Astrocyte (in vitro differentiated cells and primary cell): ENCODE data around the gene ALK. TPM values are rescaled to one million over a fixed set of nuclear protein-coding genes. Genes with fewer than 3 reads are reported as not detected.

ENCODE experiments used
- DNase-seq: peaks from one replicate; pipeline ENCODE4 v3.0.0-alpha.2; 2010; ENCODE audit warnings: low read depth
- FAIRE-seq: peaks from 2 replicates; lab custom pipeline; 2011; peaks lifted over from hg19 to GRCh38; lab: Jason Lieb, UNC
- H2AFZ ChIP-seq: 2 replicates; pipeline ENCODE4 v1.6.0; 2012; ENCODE audit warnings: low read depth, low read length, inconsistent platforms
- H3K27ac ChIP-seq: 2 replicates; pipeline ENCODE4 v1.5.1; 2011; ENCODE audit warnings: low read depth, low read length, inconsistent platforms
- H3K27me3 ChIP-seq: 2 replicates; pipeline ENCODE4 v1.6.0; 2011; ENCODE audit warnings: low read length, inconsistent platforms; ENCODE audit not compliant: insufficient read depth
- H3K36me3 ChIP-seq: 2 replicates; pipeline ENCODE4 v1.5.1; 2011; ENCODE audit warnings: low read length, inconsistent platforms; ENCODE audit not compliant: insufficient read depth
- H3K4me1 ChIP-seq: 2 replicates; pipeline ENCODE4 v1.5.1; 2011; ENCODE audit warnings: low read length, inconsistent platforms; ENCODE audit not compliant: insufficient read depth
- H3K4me2 ChIP-seq: 2 replicates; pipeline ENCODE4 v1.6.0; 2012; ENCODE audit warnings: low read length, inconsistent platforms
- H3K4me3 ChIP-seq: 2 replicates; pipeline ENCODE4 v1.5.1; 2011; ENCODE audit warnings: low read depth, mild to moderate bottlenecking, low read length, inconsistent platforms; ENCODE audit not compliant: insufficient read depth
- H3K79me2 ChIP-seq: 2 replicates; pipeline ENCODE4 v1.6.0; 2012; ENCODE audit warnings: mild to moderate bottlenecking, low read length, inconsistent platforms; ENCODE audit not compliant: insufficient read depth
- H3K9ac ChIP-seq: 2 replicates; pipeline ENCODE4 v1.6.0; 2012; ENCODE audit warnings: mild to moderate bottlenecking, low read length, inconsistent platforms
- H3K9me3 ChIP-seq: 2 replicates; pipeline ENCODE4 v1.5.1; 2012; ENCODE audit warnings: low read depth, mild to moderate bottlenecking, low read length, inconsistent platforms; ENCODE audit not compliant: insufficient read depth
- H4K20me1 ChIP-seq: 2 replicates; pipeline ENCODE4 v1.6.0; 2012; ENCODE audit warnings: low read length, inconsistent platforms; ENCODE audit not compliant: insufficient read depth
- H3K27ac Mint-ChIP-seq: one replicate; pipeline ENCODE4 v1.8.0; 2021; ENCODE audit warnings: mild to moderate bottlenecking, mixed read lengths; ENCODE audit not compliant: unreplicated experiment
- H3K27me3 Mint-ChIP-seq: one replicate; pipeline ENCODE4 v1.8.0; 2021; ENCODE audit warnings: low read depth, mixed read lengths; ENCODE audit not compliant: unreplicated experiment
- H3K36me3 Mint-ChIP-seq: one replicate; pipeline ENCODE4 v1.8.0; 2021; ENCODE audit warnings: low read depth, mixed read lengths; ENCODE audit not compliant: unreplicated experiment
- H3K4me1 Mint-ChIP-seq: one replicate; pipeline ENCODE4 v1.8.0; 2021; ENCODE audit warnings: low read depth, mixed read lengths; ENCODE audit not compliant: unreplicated experiment
- H3K4me3 Mint-ChIP-seq: one replicate; pipeline ENCODE4 v1.8.0; 2021; ENCODE audit warnings: mild to moderate bottlenecking, moderate library complexity, mixed read lengths; ENCODE audit not compliant: unreplicated experiment
- H3K9me3 Mint-ChIP-seq: one replicate; pipeline ENCODE4 v1.8.0; 2021; ENCODE audit warnings: mild to moderate bottlenecking, mixed read lengths; ENCODE audit not compliant: unreplicated experiment
- EZH2 ChIP-seq: IDR thresholded peaks from 2 replicates; pipeline ENCODE4 v1.6.1; 2012; ENCODE audit warnings: mild to moderate bottlenecking, low read length, inconsistent platforms; ENCODE audit not compliant: insufficient read depth
- total RNA-seq: library from RNA; stranded (reverse); gene quantifications from 2 replicates; pipeline ENCODE4 v1.2.1, GENCODE V29; 2021
- TF ChIP-seq, protein P1 (sequence below): IDR thresholded peaks from 2 replicates; pipeline ENCODE4 v1.5.1; 2011; ENCODE audit warnings: low read depth, mild to moderate bottlenecking, inconsistent platforms, low read length, moderate library complexity; ENCODE audit not compliant: insufficient read depth

The ALK gene
- total RNA-seq, 1 donor from 2014 or later = 0.16 TPM

- H3K9ac ChIP-seq = no peak overlapping the region
- TF ChIP-seq, protein P1, sequence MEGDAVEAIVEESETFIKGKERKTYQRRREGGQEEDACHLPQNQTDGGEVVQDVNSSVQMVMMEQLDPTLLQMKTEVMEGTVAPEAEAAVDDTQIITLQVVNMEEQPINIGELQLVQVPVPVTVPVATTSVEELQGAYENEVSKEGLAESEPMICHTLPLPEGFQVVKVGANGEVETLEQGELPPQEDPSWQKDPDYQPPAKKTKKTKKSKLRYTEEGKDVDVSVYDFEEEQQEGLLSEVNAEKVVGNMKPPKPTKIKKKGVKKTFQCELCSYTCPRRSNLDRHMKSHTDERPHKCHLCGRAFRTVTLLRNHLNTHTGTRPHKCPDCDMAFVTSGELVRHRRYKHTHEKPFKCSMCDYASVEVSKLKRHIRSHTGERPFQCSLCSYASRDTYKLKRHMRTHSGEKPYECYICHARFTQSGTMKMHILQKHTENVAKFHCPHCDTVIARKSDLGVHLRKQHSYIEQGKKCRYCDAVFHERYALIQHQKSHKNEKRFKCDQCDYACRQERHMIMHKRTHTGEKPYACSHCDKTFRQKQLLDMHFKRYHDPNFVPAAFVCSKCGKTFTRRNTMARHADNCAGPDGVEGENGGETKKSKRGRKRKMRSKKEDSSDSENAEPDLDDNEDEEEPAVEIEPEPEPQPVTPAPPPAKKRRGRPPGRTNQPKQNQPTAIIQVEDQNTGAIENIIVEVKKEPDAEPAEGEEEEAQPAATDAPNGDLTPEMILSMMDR = no peak
- no peak for TF ChIP-seq EZH2
- no peaks in the 10 kb centered on the region for H3K9me3 ChIP-seq
- Mint-ChIP-seq H3K4me3 (no peak overlapping the region), H3K27ac (no peak overlapping the region), H3K36me3 (no peaks in the 10 kb centered on the region), H3K4me1 (peaks cover 9% of the 10 kb centered on the region), H3K27me3 (peaks cover 2% of the 10 kb centered on the region), H3K9me3 (no peaks in the 10 kb centered on the region)
- FAIRE-seq (no peak), DNase-seq (no peak)
- H3K27me3 ChIP-seq = no peaks in the 10 kb centered on the region
- no peaks in the 10 kb centered on the region for H4K20me1 ChIP-seq
- H3K4me2 ChIP-seq = no peak overlapping the region
- H3K4me3 ChIP-seq = no peak overlapping the region
- H2AFZ ChIP-seq = no peak overlapping the region
- no peaks in the 10 kb centered on the region for H3K4me1 ChIP-seq
- no peak overlapping the region for H3K27ac ChIP-seq
- no peaks in the 10 kb centered on the region for H3K79me2 ChIP-seq
- H3K36me3 ChIP-seq = no peaks in the 10 kb centered on the region
These were observed 487.5 kb downstream of the ALK start for GRCh38 chr2:29433920-29434319.

- no peaks in the 10 kb centered on the region for H3K79me2 ChIP-seq
- H2AFZ ChIP-seq = no peak overlapping the region
- H3K27me3 Mint-ChIP-seq = peaks cover 2% of the 10 kb centered on the region
- no peaks in the 10 kb centered on the region for H3K9me3 ChIP-seq
- H3K4me2 ChIP-seq = no peak overlapping the region
- H3K9me3 Mint-ChIP-seq = no peaks in the 10 kb centered on the region
- peaks cover 9% of the 10 kb centered on the region for H3K4me1 Mint-ChIP-seq
- no peak overlapping the region for H3K4me3 ChIP-seq
- no peaks in the 10 kb centered on the region for H3K27me3 ChIP-seq
- H3K36me3 Mint-ChIP-seq = no peaks in the 10 kb centered on the region
- H3K27ac Mint-ChIP-seq = no peak overlapping the region
- DNase-seq (no peak), FAIRE-seq (no peak)
- H3K27ac ChIP-seq = no peak overlapping the region
- TF ChIP-seq, protein P1 = no peak
- no peak for TF ChIP-seq EZH2
- H3K4me3 Mint-ChIP-seq = no peak overlapping the region
- H3K4me1 ChIP-seq = no peaks in the 10 kb centered on the region
- H3K9ac ChIP-seq = no peak overlapping the region
- H3K36me3 ChIP-seq = no peaks in the 10 kb centered on the region
- no peaks in the 10 kb centered on the region for H4K20me1 ChIP-seq
These were observed 488.3 kb downstream of the ALK start for GRCh38 chr2:29433128-29433527.

GRCh38 chr2:29431485-29431884 is 489.9 kb downstream of the ALK start:
- no peak overlapping the region for H3K27ac Mint-ChIP-seq
- H3K9me3 Mint-ChIP-seq = no peaks in the 10 kb centered on the region
- Histone ChIP-seq H3K27me3 (no peaks in the 10 kb centered on the region), H3K4me3 (no peak overlapping the region), H3K27ac (no peak overlapping the region), H4K20me1 (no peaks in the 10 kb centered on the region), H3K36me3 (no peaks in the 10 kb centered on the region), H3K4me1 (no peaks in the 10 kb centered on the region), H3K9me3 (no peaks in the 10 kb centered on the region), H3K79me2 (no peaks in the 10 kb centered on the region), H3K9ac (no peak overlapping the region), H3K4me2 (no peak overlapping the region), H2AFZ (no peak overlapping the region)
- no peak overlapping the region for H3K4me3 Mint-ChIP-seq
- H3K27me3 Mint-ChIP-seq = peaks cover 2% of the 10 kb centered on the region
- DNase-seq (no peak), FAIRE-seq (no peak)
- peaks cover under 1% of the 10 kb centered on the region for H3K4me1 Mint-ChIP-seq
- TF ChIP-seq, protein P1 = no peak
- no peak for TF ChIP-seq EZH2
- no peaks in the 10 kb centered on the region for H3K36me3 Mint-ChIP-seq
